Liver (tissue), 9 donors: ENCODE results near the gene PAPPA. TPM values are rescaled to one million over a fixed set of nuclear protein-coding genes. Genes with fewer than 3 reads are reported as not detected.

ENCODE experiments used
- DNase-seq: peaks from one replicate; pipeline ENCODE4 v3.0.0-alpha.2; 2017; ENCODE audit warnings: low spot score
- H3K27ac ChIP-seq, 2 donors: one replicate each; pipeline ENCODE4 v1.7.0; 2013; ENCODE audit warnings: inconsistent platforms in 2 of 2, low read length in 2 of 2, control low read depth in 1 of 2, low read depth in 1 of 2, mild to moderate bottlenecking in 1 of 2
- H3K27me3 ChIP-seq, 4 donors: one replicate each; pipeline versions ENCODE4 v1.6.1 to v1.7.0; 2013; ENCODE audit warnings: low read length in 3 of 4, inconsistent platforms in 1 of 4, mild to moderate bottlenecking in 1 of 4, moderate library complexity in 1 of 4; ENCODE audit not compliant: control insufficient read depth in 4 of 4, insufficient read depth in 4 of 4
- H3K36me3 ChIP-seq, 4 donors: one replicate each; pipeline versions ENCODE4 v1.6.1 to v1.7.0; 2013; ENCODE audit warnings: low read length in 3 of 4, mild to moderate bottlenecking in 3 of 4, low read depth in 1 of 4, moderate library complexity in 1 of 4; ENCODE audit not compliant: control insufficient read depth in 4 of 4, insufficient read depth in 3 of 4
- H3K4me1 ChIP-seq, 4 donors: one replicate each; pipeline versions ENCODE4 v1.6.1 to v1.7.0; 2013; ENCODE audit warnings: low read length in 3 of 4, mild to moderate bottlenecking in 3 of 4, moderate library complexity in 1 of 4; ENCODE audit not compliant: control insufficient read depth in 4 of 4, insufficient read depth in 4 of 4
- H3K4me3 ChIP-seq, 3 donors: one replicate each; pipeline versions ENCODE4 v1.6.1 to v1.7.0; 2013; ENCODE audit warnings: low read length in 3 of 3, control low read depth in 1 of 3, low read depth in 1 of 3, mild to moderate bottlenecking in 1 of 3
- H3K9ac ChIP-seq, 2 donors: one replicate each; pipeline ENCODE4 v1.7.0; 2013; ENCODE audit warnings: low read length in 2 of 2, mild to moderate bottlenecking in 2 of 2, moderate library complexity in 2 of 2, control low read depth in 1 of 2, low read depth in 1 of 2
- H3K9me3 ChIP-seq, 4 donors: one replicate each; pipeline versions ENCODE4 v1.6.1 to v1.7.0; 2013; ENCODE audit warnings: low read length in 3 of 4; ENCODE audit not compliant: control insufficient read depth in 4 of 4
- CTCF ChIP-seq: fragments of 150-350 bp; IDR thresholded peaks from 2 replicates; pipeline ENCODE4 v1.5.1; 2017; ENCODE audit warnings: improper control_type of control experiment, low read depth, low read length; ENCODE audit not compliant: missing input control
- EGR1 ChIP-seq, 2 donors: IDR thresholded peaks; 2 replicates each; pipeline ENCODE4 v1.6.1; 2016 to 2018; ENCODE audit warnings: antibody characterized with exemption in 2 of 2, low read depth in 2 of 2
- FOXA2 ChIP-seq: IDR thresholded peaks from 2 replicates; pipeline ENCODE4 v1.6.1; 2016; ENCODE audit warnings: antibody characterized with exemption
- GABPA ChIP-seq, 2 donors: IDR thresholded peaks in 1 of 2; conservative IDR thresholded peaks in 1 of 2; 2 replicates each; pipeline ENCODE4 v1.6.1; 2016; ENCODE audit warnings: antibody characterized with exemption in 2 of 2, mild to moderate bottlenecking in 1 of 2, moderate library complexity in 1 of 2
- HNF4A ChIP-seq, 2 donors: conservative IDR thresholded peaks; 2 replicates each; pipeline ENCODE4 v1.6.1; 2016; ENCODE audit warnings: antibody characterized with exemption in 2 of 2, mild to moderate bottlenecking in 2 of 2
- HNF4G ChIP-seq: IDR thresholded peaks from 2 replicates; pipeline ENCODE4 v1.6.1; 2016; ENCODE audit warnings: antibody characterized with exemption
- JUND ChIP-seq, 2 donors: IDR thresholded peaks; 2 replicates each; pipeline ENCODE4 v1.6.1; 2016; ENCODE audit warnings: antibody characterized with exemption in 2 of 2
- MAX ChIP-seq: IDR thresholded peaks from 2 replicates; pipeline ENCODE4 v1.6.1; 2016; ENCODE audit warnings: antibody characterized with exemption
- NR2F2 ChIP-seq: IDR thresholded peaks from 2 replicates; pipeline ENCODE4 v1.6.1; 2016; ENCODE audit warnings: antibody characterized with exemption
- RAD21 ChIP-seq, 2 donors: IDR thresholded peaks; 2 replicates each; pipeline ENCODE4 v1.6.1; 2016; ENCODE audit warnings: antibody characterized with exemption in 2 of 2, mild to moderate bottlenecking in 2 of 2
- RXRA ChIP-seq, 2 donors: IDR thresholded peaks; 2 replicates each; pipeline ENCODE4 v1.6.1; 2017 to 2018; ENCODE audit warnings: antibody characterized with exemption in 2 of 2, mild to moderate bottlenecking in 1 of 2
- SP1 ChIP-seq: IDR thresholded peaks from 2 replicates; pipeline ENCODE4 v1.6.1; 2018; ENCODE audit warnings: antibody characterized with exemption, mild to moderate bottlenecking
- TAF1 ChIP-seq: conservative IDR thresholded peaks from 2 replicates; pipeline ENCODE4 v1.6.1; 2016; ENCODE audit warnings: antibody characterized with exemption, mild to moderate bottlenecking
- YY1 ChIP-seq: IDR thresholded peaks from 2 replicates; pipeline ENCODE4 v1.6.1; 2016; ENCODE audit warnings: antibody characterized with exemption, mild to moderate bottlenecking
- ZBTB33 ChIP-seq: IDR thresholded peaks from 2 replicates; pipeline ENCODE4 v1.6.1; 2016; ENCODE audit warnings: antibody characterized with exemption
- WGBS: extraction: QIAGEN DNeasy Blood & Tissue Kit; methylation state at CpG from one replicate; pipeline ENCODE4 v1.1.7; 2013; 5-methylcytosine and 5-hydroxymethylcytosine counted together
- polyA plus RNA-seq, 2 donors: library from polyadenylated mRNA; stranded (reverse) in 1 of 2; unstranded in 1 of 2; fragments of 200-250 nt in 1 of 2; fragments of >200 nt in 1 of 2; fragmentation: Nextera tagmentation in 1 of 2; extraction: Ambion mirVana in 1 of 2; gene quantifications; one replicate each; pipeline versions ENCODE4 v1.2.1 to v1.2.3, GENCODE V29; 2013 to 2015
- total RNA-seq, 2 donors: library from RNA; depleted of rRNA; stranded (reverse); fragments of >200 nt; gene quantifications; one replicate each; pipeline ENCODE4 v1.2.3, GENCODE V29; 2014
- donor health status: healthy.
- donor health status: healthy.
- donor health status: healthy.
- donor health status: healthy.
- donor health status: healthy.

PAPPA gene
- total and polyA plus RNA-seq, 4 donors = 0.03 to 0.33 (median 0.20) TPM

- Histone ChIP-seq H3K4me1 (no peaks in the 10 kb centered on the region), H3K9ac (no peak overlapping the region), H3K36me3 (no peaks in the 10 kb centered on the region), H3K4me3 (no peak overlapping the region), H3K27me3 (no peaks in the 10 kb centered on the region), H3K27ac (no peak overlapping the region), H3K9me3 (no peaks in the 10 kb centered on the region)
- no peak for TF ChIP-seq YY1
- TF ChIP-seq SP1 = no peak
- no peak for TF ChIP-seq RAD21 (IDR thresholded peaks at IDR 0.05)
- TF ChIP-seq HNF4A (conservative IDR thresholded peaks at IDR 0.05) = no peak
- no peak for TF ChIP-seq TAF1
- no peak for TF ChIP-seq NR2F2
- TF ChIP-seq JUND (IDR thresholded peaks at IDR 0.05) = no peak
- no peak for TF ChIP-seq CTCF
- no peak for TF ChIP-seq FOXA2
- TF ChIP-seq ZBTB33 = no peak
- TF ChIP-seq MAX = no peak
- 91% methylated on average over 3 of the region's 3 CpGs for WGBS
- no peak for DNase-seq
Observed at GRCh38 chr9:116319480-116319879, 165.9 kb downstream of the PAPPA start.

- Histone ChIP-seq H3K9me3 (no peaks in the 10 kb centered on the region), H3K4me3 (no peak overlapping the region), H3K4me1 (no peaks in the 10 kb centered on the region), H3K9ac (no peak overlapping the region), H3K27me3 (no peaks in the 10 kb centered on the region), H3K27ac (no peak overlapping the region), H3K36me3 (no peaks in the 10 kb centered on the region)
- WGBS = 65% methylated on average over 3 of the region's 3 CpGs
- no peak for TF ChIP-seq YY1
- TF ChIP-seq ZBTB33 = no peak
- no peak for TF ChIP-seq MAX
- TF ChIP-seq NR2F2 = no peak
- TF ChIP-seq RAD21 (IDR thresholded peaks at IDR 0.05) = no peak
- no peak for TF ChIP-seq HNF4G
- TF ChIP-seq GABPA (IDR thresholded peaks at IDR 0.05 in 1 of 2, conservative IDR thresholded peaks at IDR 0.05 in 1 of 2) = no peak
- TF ChIP-seq CTCF = no peak
- no peak for TF ChIP-seq HNF4A (conservative IDR thresholded peaks at IDR 0.05)
- TF ChIP-seq RXRA (IDR thresholded peaks at IDR 0.05) = no peak
- no peak for TF ChIP-seq EGR1 (IDR thresholded peaks at IDR 0.05; ENCODE audit: low read depth in 2 of 2)
- peak; percentile 41 for DNase-seq
Observed at GRCh38 chr9:116320290-116320689, 166.7 kb downstream of the PAPPA start.
